ENCODE measurements around the gene RPL32.
"Not testable (repeated sequence)": the region's sequence is repeated elsewhere in the genome, so short reads cannot be mapped to it uniquely, and the experiment has no call there.

RPL32 gene

GRCh38 chr3:12808587-12808986 is 32.8 kb downstream of the RPL32 start:
- DNase-seq: no peak

- no peak for DNase-seq
These were observed 33.6 kb downstream of the RPL32 start for GRCh38 chr3:12807601-12808359.

- no peak for DNase-seq
These were observed 34.3 kb downstream of the RPL32 start for GRCh38 chr3:12807066-12807465.

GRCh38 chr3:12803371-12803770 is 38.0 kb downstream of the RPL32 start:
- DNase-seq: no peak

- DNase-seq: no peak
These were observed 41.6 kb downstream of the RPL32 start for GRCh38 chr3:12799525-12800440.

GRCh38 chr3:12798559-12799179 is 42.7 kb downstream of the RPL32 start:
- no peak for DNase-seq

GRCh38 chr3:12797892-12798558 is 43.3 kb downstream of the RPL32 start:
- no peak for DNase-seq

- DNase-seq: no peak
These were observed 44.1 kb downstream of the RPL32 start for GRCh38 chr3:12797124-12797891.

GRCh38 chr3:12796171-12797123 is 44.9 kb downstream of the RPL32 start, which contains the start of gene CAND2:
Gene CAND2, plus strand, starts transcription at chr3:12796680. Its CDS starts 41 bp downstream, at chr3:12796721.
- no peak for DNase-seq

- DNase-seq: no peak
These were observed 47.7 kb downstream of the RPL32 start for GRCh38 chr3:12793701-12794100.

- no peak for DNase-seq
These were observed 49.9 kb downstream of the RPL32 start for GRCh38 chr3:12791430-12791829.

GRCh38 chr3:12787967-12788690 is 53.2 kb downstream of the RPL32 start:
- DNase-seq: not testable (repeated sequence)

- not testable (repeated sequence) for DNase-seq
These were observed 54.0 kb downstream of the RPL32 start for GRCh38 chr3:12787346-12787745.

GRCh38 chr3:12785096-12785495 is 56.3 kb downstream of the RPL32 start:
- no peak for DNase-seq
